Activated CD4-positive, CD25-positive, alpha-beta regulatory T cell treated with anti-CD3 and anti-CD28 coated beads, Interleukin-2, amount 50 U/mL, for 72 hours (primary cell): ENCODE results near the gene CDC42BPG.
"Not testable (repeated sequence)": the region's sequence is repeated elsewhere in the genome, so short reads cannot be mapped to it uniquely, and the experiment has no call there.

Experiments used
- DNase-seq: peaks from one replicate; pipeline ENCODE4 v3.0.0; 2021

Gene CDC42BPG

GRCh38 chr11:64834031-64834722, 10.3 kb downstream of the CDC42BPG start:
- no peak for DNase-seq

GRCh38 chr11:64833509-64833908, 10.9 kb downstream of the CDC42BPG start:
- no peak for DNase-seq

- no peak for DNase-seq
Measured at GRCh38 chr11:64833198-64833502, 11.3 kb downstream of the CDC42BPG start.

DNA sequence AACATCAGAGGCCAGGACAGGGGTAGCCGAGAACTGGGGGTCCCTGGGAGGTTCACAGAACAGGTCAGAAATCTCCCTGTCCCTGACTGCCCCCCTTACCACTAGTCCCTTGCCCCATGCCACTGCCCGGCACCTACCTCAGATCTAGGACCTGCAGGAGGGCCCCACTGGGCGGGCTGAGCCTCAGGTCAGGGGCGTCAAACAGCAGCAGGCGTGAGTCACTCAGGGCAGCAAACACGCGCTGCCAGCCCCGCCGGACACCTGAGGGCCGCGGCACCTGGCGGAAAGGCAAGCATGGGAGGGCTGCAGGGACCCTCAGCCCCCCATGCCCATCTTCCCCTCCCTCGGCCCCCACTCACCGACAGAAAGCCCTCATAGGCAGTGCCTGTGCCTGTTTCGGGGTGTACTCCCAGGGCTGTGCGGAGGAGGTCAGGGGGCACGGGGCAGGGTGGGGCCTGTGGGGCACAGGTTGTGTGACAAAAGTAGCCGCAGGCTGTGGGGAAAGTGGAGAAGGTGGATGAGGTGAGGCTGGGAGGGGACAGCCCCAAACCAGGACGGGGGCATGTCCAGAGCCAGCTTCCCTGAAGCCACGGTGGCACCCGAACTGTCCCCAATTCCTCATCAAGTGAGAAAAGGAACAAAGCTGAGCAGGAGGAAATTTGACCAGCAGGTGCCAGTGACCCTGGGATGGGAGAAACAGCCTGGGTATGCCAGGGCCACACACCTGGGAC, 11.8 kb downstream of the CDC42BPG start:
- DNase-seq = no peak

- DNase-seq = no peak
Measured at GRCh38 chr11:64831411-64831891, 13.0 kb downstream of the CDC42BPG start.

GRCh38 chr11:64829536-64830251, 14.8 kb downstream of the CDC42BPG start:
- no peak for DNase-seq

DNA sequence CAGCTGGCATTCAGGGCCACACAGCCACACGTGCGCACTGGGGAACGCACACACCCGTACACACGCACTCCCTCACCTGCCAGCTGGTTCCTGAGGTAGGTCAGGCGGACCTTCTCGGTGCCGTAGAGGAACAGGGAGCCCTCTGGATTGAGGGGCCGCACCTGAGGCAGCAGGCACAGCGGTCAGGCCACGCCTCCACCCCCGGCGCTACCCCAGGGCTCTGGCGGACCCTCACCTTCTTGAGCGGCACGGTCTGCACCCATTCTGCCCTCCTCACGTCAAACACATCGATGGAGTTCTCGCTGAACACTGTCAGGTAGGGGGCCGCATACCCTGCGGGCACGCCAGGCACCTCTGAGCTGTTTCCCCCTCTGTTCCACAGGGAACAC, 17.0 kb downstream of the CDC42BPG start:
- DNase-seq = no peak

- DNase-seq = no peak
Measured at GRCh38 chr11:64826578-64827450, 17.6 kb downstream of the CDC42BPG start.

DNA sequence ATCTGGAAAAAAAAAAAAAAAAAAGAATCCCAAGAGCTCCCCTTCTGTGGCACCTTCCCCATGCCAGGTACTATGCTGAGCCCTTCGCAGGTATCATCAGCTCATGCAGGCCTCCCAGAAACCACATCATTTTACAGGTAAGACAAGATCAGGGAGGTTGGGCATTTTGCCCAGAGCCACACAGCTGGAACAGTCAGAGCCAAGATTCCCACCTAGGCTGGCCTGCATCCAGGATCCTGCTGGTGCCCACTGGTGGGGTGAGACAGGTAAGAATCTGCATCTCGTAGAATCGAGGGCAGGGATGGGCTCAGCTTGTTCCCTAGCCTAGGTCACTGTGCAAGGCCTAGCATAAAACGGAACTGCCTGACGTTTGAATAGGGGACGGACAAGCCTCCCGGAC, 18.4 kb downstream of the CDC42BPG start:
- no peak for DNase-seq

DNA sequence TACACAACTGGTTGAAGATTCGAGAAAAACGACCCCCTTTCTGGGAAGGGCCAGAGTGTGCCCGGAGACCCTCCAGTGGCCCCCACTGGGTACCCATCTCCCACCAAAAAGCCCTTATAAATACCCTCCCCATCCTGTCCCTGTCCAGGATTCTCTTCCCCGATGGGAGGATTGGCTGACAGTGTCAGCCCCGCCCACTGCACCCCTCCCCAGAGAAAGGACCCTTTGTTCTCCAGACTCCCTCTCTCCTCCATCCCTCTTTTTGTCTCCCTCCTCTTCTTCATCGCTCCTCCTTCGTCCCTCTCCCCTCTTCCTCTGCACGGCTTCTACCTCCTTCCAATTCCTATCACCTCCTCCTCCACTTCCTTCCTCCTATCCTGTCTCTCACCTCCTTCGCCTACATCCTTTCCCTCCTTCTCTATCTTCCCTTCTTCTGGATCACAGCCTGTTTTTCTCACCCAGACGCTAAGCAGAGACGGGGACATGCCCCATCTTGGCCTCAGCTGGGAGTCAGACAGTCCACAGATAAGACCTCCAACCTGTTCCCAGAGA, 20.8 kb downstream of the CDC42BPG start:
- no peak for DNase-seq

DNA sequence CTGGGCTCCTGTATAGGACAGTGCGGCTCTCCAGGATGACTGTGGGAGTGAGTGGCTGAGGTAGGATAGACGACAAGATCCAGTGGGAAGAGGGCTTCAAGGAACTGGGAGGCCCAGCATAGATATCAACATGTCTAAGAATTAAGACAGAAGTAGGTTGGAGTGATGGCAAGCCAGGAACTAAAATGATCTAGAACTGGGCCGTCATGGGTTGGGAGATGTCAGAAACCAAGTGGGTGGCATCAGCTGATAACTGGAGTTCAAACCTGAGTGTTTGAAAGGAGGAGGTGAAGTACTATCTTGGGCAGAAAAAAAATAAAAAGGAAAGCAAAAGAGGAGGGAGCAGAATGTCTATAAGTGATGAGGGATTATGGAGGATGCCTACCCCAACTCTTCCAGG, 27.0 kb downstream of the CDC42BPG start:
- no peak for DNase-seq

- DNase-seq = not testable (repeated sequence)
Measured at GRCh38 chr11:64815433-64815832, 29.0 kb downstream of the CDC42BPG start.

- no peak for DNase-seq
Measured at GRCh38 chr11:64814712-64815187, 29.7 kb downstream of the CDC42BPG start.

- DNase-seq = no peak
Measured at GRCh38 chr11:64813826-64814225, 30.6 kb downstream of the CDC42BPG start.

GRCh38 chr11:64810891-64811272, 33.6 kb downstream of the CDC42BPG start:
- DNase-seq = no peak

GRCh38 chr11:64810271-64810890, 34.1 kb downstream of the CDC42BPG start, which contains the start of gene MEN1:
MEN1 (minus strand) TSS chr11:64810551; CDS start chr11:64810109, 442 bp downstream.
- peak; percentile 65 for DNase-seq

DNA sequence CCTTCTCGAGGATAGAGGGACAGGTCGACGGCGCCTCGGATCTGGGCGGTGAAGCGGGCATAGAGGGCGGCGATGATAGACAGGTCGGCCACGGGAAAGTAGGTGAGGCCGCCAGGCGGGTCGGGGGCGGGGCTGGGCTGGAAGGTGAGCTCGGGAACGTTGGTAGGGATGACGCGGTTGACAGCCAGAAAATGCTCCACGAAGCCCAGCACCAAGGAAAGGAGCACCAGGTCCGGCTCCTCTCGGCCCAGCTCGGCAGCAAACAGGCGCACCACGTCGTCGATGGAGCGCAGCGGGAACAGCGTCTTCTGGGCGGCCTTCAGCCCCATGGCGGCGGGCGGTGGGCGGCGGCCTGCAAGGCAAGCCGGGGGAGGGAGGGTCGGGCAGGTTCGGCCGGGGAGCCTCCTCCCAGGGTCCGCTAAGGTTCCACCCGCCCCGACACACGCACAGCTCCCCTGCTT, 34.6 kb downstream of the CDC42BPG start:
- no peak for DNase-seq

DNA sequence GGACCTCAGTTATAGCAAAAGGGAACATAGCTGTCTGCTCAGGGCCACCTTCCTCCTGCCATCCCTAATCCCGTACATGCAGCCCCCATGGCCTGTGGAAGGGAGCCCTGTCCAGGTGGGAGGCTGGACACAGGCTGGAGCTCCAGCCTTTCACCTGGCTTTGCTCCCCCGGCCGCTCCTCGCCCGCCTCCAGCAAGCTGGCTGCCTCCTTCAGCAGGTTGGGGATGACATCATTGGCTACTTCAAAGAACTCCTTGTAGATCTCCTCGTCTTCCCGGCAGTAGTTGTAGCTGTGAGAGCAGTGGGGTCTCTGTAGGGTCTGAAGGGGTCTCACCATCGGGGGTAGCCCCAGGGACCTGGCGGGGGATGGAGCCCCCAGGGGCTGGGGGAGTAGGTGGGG, 39.0 kb downstream of the CDC42BPG start:
- no peak for DNase-seq

DNA sequence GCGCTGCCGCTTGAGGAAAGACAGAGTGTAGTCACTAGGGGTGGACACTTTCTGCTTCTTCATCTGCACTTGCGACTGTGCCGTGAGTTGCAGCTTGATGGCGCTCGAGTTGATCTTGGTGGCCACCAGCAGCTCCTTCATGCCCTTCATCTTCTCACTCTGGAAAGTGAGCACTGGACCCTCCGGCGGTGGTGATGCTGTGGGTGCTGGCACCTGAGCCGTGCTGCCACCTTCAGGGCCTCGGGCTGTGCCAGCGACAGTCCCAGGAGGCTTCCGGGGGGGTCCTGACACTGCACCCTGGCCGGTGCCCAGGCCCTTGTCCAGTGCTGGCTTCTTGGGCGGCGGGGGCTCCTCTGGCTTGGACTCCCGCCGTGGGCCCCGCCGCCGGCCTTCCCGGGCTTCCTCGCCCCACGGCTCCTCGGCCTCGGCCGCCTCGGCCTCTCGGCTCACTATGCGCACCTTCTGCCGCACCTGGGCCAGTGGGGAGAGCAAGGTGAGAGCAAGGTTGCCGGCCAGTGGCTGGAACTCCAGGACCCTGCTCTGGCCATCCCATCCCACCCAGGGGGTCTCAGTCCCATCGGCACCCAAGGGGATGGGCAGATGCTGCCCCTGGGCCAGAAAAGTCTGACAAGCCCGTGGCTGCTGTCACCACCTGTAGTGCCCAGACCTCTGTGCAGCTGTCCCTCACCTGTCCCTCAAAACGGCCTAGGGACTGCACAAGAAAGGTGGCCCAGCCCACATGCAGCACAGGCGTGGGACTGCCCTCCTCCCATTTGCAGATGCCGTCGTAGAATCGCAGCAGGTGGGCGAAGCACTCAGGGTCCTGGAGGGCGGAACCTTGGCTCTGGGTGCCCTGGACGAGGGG, 39.9 kb downstream of the CDC42BPG start:
- no peak for DNase-seq

GRCh38 chr11:64803846-64804345, 40.6 kb downstream of the CDC42BPG start:
- DNase-seq = no peak
